ENCODE measurements around the gene ANXA8L1.
"Not testable (repeated sequence)": the region's sequence is repeated elsewhere in the genome, so short reads cannot be mapped to it uniquely, and the experiment has no call there.

Gene ANXA8L1

GRCh38 chr10:46398212-46398886 is 22.8 kb downstream of the ANXA8L1 start:
- not testable (repeated sequence) for DNase-seq

GRCh38 chr10:46409556-46409955 is 34.0 kb downstream of the ANXA8L1 start:
- DNase-seq: not testable (repeated sequence)

- DNase-seq: not testable (repeated sequence)
Observed at GRCh38 chr10:46411123-46411522, 35.5 kb downstream of the ANXA8L1 start.

GRCh38 chr10:46412665-46413064 is 37.1 kb downstream of the ANXA8L1 start:
- not testable (repeated sequence) for DNase-seq

- not testable (repeated sequence) for DNase-seq
Observed at GRCh38 chr10:46415291-46415690, 39.7 kb downstream of the ANXA8L1 start.

GRCh38 chr10:46418283-46418682 is 42.7 kb downstream of the ANXA8L1 start:
- DNase-seq: not testable (repeated sequence)

- not testable (repeated sequence) for DNase-seq
Observed at GRCh38 chr10:46419570-46420379, 44.2 kb downstream of the ANXA8L1 start.

GRCh38 chr10:46423550-46423949 is 48.0 kb downstream of the ANXA8L1 start:
- not testable (repeated sequence) for DNase-seq

- not testable (repeated sequence) for DNase-seq
Observed at GRCh38 chr10:46440942-46441341, 65.4 kb downstream of the ANXA8L1 start.

Measured in NCI-H69 (cell line).